ENCODE measurements around the gene PRKAG2.
A peak's percentile ranks its signal among the peaks of the same experiment; 100 is the strongest.

PRKAG2 gene

DNA sequence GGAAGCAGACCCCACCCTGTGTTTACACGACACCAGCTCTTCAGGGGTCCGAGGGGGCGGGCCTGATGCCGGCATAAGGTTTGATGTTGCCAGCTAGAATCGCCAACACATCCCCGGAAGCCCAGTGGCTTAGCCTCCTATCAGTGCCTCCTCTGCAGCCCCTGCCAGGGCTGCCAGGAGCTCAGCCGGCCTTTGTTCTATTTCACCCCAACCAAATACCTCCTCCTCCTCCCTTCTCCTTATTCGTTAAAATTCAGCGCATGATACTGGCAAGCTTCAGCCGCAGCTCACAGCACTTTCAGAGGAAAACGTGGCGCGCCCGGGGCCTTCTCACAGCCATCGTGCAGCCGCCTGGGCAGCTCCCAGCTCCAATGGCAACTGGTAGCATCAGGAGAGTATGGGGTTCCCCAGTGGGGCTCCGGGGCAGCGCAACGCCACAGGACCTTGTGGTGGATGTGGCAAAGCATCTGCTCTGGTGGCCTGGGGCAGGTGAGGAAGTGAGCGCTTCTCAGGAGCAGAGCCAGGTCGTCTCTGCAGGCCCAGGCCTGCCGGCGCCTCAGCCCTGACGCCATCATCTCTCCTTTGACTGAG lies 180.9 kb downstream of the PRKAG2 start:
- no peak overlapping the region for H3K4me3 ChIP-seq (ENCODE audit: low read length)
- no peaks in the 10 kb centered on the region for H3K36me3 ChIP-seq (ENCODE audit: control insufficient read depth, insufficient read depth, low read length, severe bottlenecking)
- DNase-seq (ENCODE audit: low read depth): no peak
- H3K9me3 ChIP-seq (ENCODE audit: control insufficient read depth, low read length): no peaks in the 10 kb centered on the region
- peaks cover 14% of the 10 kb centered on the region for H3K4me1 ChIP-seq (ENCODE audit: control insufficient read depth, insufficient read depth, low read length)
- H3K27me3 ChIP-seq (replicated peaks; ENCODE audit: control insufficient read depth, insufficient read depth, low read length): no peaks in the 10 kb centered on the region
- H3K9ac ChIP-seq (ENCODE audit: low read length): no peak overlapping the region

DNA sequence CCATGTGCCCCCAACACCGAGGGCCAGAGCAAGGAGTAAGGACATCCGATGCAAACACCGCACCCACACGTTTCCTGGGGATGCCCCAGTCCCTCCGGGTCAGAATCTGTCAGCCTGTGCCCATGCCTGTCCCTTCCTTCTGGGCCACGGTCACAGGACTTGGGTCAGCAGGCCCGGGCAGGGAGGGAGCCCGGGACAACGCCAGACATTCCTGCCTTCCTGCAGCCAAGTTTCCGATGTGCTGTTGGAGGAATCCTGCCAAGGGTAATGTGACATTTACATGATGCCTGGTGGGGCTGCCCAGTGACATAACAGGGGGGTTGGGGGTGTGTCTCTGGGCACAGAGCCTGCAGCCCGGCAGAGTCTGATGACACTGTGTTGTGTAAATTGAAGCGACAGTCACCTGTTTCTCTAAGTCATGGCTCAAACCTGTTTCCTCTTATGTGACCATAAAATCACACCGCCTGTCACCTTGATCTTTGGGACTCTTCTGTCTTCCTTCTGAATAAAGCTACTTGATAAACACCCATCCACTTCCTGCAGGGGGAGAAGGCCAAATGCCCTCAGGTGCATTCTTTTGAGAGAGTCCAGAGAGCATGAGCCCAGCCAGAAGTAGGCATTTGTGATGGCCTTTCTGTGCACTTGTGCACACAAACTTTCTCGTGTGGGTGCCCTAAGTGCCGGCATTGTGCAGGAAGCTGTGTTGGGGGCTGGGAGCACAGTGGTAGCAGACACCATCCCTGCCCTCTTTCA lies 181.9 kb downstream of the PRKAG2 start:
- DNase-seq (ENCODE audit: low read depth): no peak
- no peak overlapping the region for H3K4me3 ChIP-seq (ENCODE audit: low read length)
- no peaks in the 10 kb centered on the region for H3K27me3 ChIP-seq (replicated peaks; ENCODE audit: control insufficient read depth, insufficient read depth, low read length)
- H3K9ac ChIP-seq (ENCODE audit: low read length): no peak overlapping the region
- peaks cover 24% of the 10 kb centered on the region for H3K4me1 ChIP-seq (ENCODE audit: control insufficient read depth, insufficient read depth, low read length)
- H3K9me3 ChIP-seq (ENCODE audit: control insufficient read depth, low read length): no peaks in the 10 kb centered on the region
- H3K36me3 ChIP-seq (ENCODE audit: control insufficient read depth, insufficient read depth, low read length, severe bottlenecking): no peaks in the 10 kb centered on the region

DNA sequence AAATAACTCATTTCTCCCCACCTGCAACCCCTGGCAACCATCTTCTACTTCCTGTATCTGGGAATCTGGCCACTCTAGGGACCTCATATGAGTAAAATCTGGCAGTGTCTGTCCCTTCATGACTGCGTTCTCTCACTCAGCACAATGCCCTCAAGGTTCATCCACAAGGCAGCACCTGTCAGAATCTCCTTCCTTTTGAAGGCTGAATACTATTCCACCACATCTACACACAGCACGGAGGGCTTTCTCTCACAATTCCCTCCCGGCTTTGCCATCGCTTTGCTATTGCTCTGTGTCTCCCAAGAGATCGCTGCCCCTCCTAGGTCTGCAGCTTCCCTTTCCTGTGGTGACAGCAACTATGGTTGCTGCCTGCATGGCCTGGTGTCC lies 182.5 kb downstream of the PRKAG2 start:
- Histone ChIP-seq H3K4me1 (ENCODE audit: control insufficient read depth, insufficient read depth, low read length) (peaks cover 19% of the 10 kb centered on the region), H3K36me3 (ENCODE audit: control insufficient read depth, insufficient read depth, low read length, severe bottlenecking) (no peaks in the 10 kb centered on the region), H3K9ac (ENCODE audit: low read length) (no peak overlapping the region), H3K4me3 (ENCODE audit: low read length) (no peak overlapping the region), H3K9me3 (ENCODE audit: control insufficient read depth, low read length) (no peaks in the 10 kb centered on the region), H3K27me3 (replicated peaks; ENCODE audit: control insufficient read depth, insufficient read depth, low read length) (no peaks in the 10 kb centered on the region)
- no peak for DNase-seq (ENCODE audit: low read depth)

DNA sequence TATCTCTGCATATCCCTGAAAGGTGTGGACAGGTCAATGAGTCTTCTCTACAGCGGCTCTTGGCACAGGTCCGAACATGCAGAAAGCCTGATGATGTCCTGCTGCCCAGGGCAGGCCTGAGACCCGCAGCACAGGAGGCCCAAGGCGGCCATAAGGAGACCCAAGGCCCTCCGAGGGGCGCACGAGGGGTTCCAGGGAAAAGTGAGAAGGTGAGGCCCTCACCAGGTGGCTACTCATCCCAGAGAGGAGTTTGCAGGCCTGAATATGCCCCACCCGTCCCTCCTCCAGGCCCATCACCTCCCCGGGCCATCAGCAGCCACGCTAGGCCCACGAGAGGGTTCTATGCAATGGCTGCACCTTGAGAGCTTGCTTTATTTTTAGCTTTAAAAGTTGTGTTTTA lies 183.8 kb downstream of the PRKAG2 start:
- Histone ChIP-seq H3K9ac (ENCODE audit: low read length) (no peak overlapping the region), H3K4me3 (ENCODE audit: low read length) (no peak overlapping the region), H3K4me1 (ENCODE audit: control insufficient read depth, insufficient read depth, low read length) (peaks cover 18% of the 10 kb centered on the region), H3K9me3 (ENCODE audit: control insufficient read depth, low read length) (no peaks in the 10 kb centered on the region), H3K36me3 (ENCODE audit: control insufficient read depth, insufficient read depth, low read length, severe bottlenecking) (no peaks in the 10 kb centered on the region), H3K27me3 (replicated peaks; ENCODE audit: control insufficient read depth, insufficient read depth, low read length) (no peaks in the 10 kb centered on the region)
- no peak for DNase-seq (ENCODE audit: low read depth)

DNA sequence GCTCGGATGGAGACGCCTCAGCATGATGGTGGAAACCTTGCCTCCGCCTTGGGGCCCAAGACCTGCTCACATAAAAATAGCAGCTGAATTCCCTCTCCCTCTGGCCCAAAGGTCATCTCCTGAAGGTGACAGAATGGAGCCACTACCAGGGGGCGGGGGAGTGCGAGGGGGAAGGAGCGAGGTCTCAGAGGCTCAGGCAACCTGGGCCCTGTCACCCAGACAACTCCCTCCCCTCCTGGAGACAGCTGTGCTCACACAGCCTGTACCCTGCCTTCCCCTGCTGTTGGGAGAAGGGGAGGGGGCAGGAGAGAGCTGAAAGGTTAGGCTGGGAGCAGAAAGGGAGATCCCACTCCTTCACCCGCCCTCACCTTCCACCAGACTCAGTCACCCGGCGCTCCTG lies 184.2 kb downstream of the PRKAG2 start:
- H3K4me3 ChIP-seq (ENCODE audit: low read length): no peak overlapping the region
- H3K9me3 ChIP-seq (ENCODE audit: control insufficient read depth, low read length): no peaks in the 10 kb centered on the region
- no peaks in the 10 kb centered on the region for H3K36me3 ChIP-seq (ENCODE audit: control insufficient read depth, insufficient read depth, low read length, severe bottlenecking)
- no peak for DNase-seq (ENCODE audit: low read depth)
- H3K4me1 ChIP-seq (ENCODE audit: control insufficient read depth, insufficient read depth, low read length): peaks cover 22% of the 10 kb centered on the region
- H3K27me3 ChIP-seq (replicated peaks; ENCODE audit: control insufficient read depth, insufficient read depth, low read length): no peaks in the 10 kb centered on the region
- no peak overlapping the region for H3K9ac ChIP-seq (ENCODE audit: low read length)

DNA sequence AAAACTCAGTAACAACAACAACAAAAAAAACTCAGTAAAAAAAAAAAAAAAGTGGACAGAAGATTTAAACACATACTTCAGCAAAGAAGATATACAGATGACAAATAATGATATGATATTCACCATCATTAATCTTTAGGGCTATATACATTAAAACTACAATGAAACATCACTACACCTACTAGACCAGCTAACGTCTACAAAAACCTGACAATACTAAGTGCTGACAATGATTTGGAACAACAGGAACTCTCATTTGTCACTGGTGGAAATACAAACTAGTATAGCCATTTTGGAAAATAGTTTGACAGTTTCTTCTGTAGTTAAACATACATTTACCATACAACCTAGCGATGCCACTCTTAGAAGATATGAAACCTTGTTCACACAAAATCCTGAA lies 185.5 kb downstream of the PRKAG2 start:
- Histone ChIP-seq H3K9ac (ENCODE audit: low read length) (no peak overlapping the region), H3K27me3 (replicated peaks; ENCODE audit: control insufficient read depth, insufficient read depth, low read length) (no peaks in the 10 kb centered on the region), H3K4me3 (ENCODE audit: low read length) (no peak overlapping the region), H3K9me3 (ENCODE audit: control insufficient read depth, low read length) (no peaks in the 10 kb centered on the region), H3K4me1 (ENCODE audit: control insufficient read depth, insufficient read depth, low read length) (peaks cover 35% of the 10 kb centered on the region), H3K36me3 (ENCODE audit: control insufficient read depth, insufficient read depth, low read length, severe bottlenecking) (no peaks in the 10 kb centered on the region)
- no peak for DNase-seq (ENCODE audit: low read depth)

DNA sequence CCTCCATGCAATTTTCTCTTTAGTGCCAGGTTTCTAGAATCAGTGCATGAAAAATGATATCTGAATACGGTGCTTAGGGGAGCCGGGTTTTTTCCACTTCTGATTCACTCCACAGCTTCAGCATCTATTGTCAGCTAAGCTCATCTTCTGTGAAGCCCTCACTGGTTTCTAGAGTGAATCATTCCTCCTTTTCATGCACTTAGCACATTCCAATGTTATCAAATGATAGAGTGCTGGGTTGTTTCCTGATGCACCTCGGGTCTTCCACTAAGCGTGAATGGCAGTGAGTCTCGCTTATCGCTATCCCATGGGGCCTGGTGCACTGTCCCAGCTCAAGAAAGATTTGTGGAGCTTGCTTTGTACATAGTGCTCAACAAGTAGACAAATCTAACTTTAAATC lies 186.3 kb downstream of the PRKAG2 start:
- Histone ChIP-seq H3K36me3 (ENCODE audit: control insufficient read depth, insufficient read depth, low read length, severe bottlenecking) (no peaks in the 10 kb centered on the region), H3K4me3 (ENCODE audit: low read length) (peak overlapping the region; percentile 13), H3K27me3 (replicated peaks; ENCODE audit: control insufficient read depth, insufficient read depth, low read length) (no peaks in the 10 kb centered on the region), H3K4me1 (ENCODE audit: control insufficient read depth, insufficient read depth, low read length) (peaks cover 39% of the 10 kb centered on the region), H3K9ac (ENCODE audit: low read length) (peak overlapping the region; percentile 17), H3K9me3 (ENCODE audit: control insufficient read depth, low read length) (no peaks in the 10 kb centered on the region)
- no peak for DNase-seq (ENCODE audit: low read depth)

DNA sequence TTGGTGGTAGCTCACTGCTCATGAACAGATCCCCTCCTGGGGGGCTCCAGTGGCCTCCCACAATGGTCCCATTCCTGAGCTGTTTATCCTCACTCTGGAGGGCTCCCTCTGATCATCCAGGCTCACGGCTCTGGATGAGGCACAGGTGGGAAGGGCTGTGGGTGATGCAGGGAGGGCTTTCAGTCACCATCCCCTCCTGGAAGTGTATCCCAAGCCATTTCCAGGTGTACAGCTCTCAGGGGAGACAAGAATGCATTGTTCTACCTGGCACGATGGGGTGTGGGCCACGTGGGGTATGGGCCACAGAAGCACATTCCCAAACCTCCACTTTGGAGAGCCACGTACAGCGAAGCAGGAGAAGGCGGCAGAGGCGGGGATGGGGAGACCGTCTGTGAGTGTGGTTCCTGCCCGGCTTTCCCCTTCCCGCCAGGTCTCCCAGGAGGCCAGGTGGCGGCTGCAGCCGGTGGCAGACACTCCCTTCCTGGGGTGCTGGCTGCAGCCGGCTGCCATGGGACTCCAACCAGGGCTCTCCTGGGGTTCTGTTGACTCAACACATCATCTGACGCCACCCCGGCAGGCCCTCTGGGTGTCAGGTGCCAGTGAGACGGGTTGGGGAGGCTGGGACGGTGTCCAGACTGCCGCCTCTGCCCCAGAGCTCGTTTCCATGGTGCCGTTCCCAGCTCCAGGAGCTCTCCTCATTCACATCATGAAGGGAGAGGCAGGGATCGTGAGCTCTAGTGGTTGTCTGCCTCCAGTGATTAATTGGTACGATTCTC lies 187.5 kb downstream of the PRKAG2 start:
- Histone ChIP-seq H3K36me3 (ENCODE audit: control insufficient read depth, insufficient read depth, low read length, severe bottlenecking) (no peaks in the 10 kb centered on the region), H3K9me3 (ENCODE audit: control insufficient read depth, low read length) (no peaks in the 10 kb centered on the region), H3K27me3 (replicated peaks; ENCODE audit: control insufficient read depth, insufficient read depth, low read length) (no peaks in the 10 kb centered on the region), H3K4me1 (ENCODE audit: control insufficient read depth, insufficient read depth, low read length) (peaks cover 40% of the 10 kb centered on the region), H3K9ac (ENCODE audit: low read length) (no peak overlapping the region), H3K4me3 (ENCODE audit: low read length) (no peak overlapping the region)
- DNase-seq (ENCODE audit: low read depth): no peak

DNA sequence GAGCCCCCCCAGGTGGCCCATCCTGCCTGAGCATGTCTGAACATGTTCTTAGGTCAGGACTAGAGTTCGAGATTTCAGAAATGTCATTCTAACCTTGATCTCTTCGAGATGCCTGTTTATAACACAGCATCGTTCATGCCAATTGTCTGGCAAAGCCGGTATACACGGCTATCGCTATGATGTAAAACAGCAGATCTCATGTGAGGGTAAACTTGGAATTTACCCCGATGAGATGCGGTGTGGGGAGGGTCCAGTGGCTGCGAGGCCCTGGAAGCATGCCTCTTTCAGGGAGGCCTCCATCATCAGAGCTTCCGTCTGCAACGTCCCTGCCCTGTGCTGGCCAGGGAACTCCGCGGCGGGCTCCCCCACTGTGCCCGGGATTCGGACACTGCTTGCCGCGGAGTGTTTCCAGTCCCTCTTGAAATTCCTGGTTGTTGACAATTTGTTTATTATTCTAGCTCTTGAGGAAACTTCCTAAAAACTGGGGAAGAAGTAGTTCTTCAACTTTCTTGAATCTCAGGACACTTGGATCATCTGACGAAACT lies 188.6 kb downstream of the PRKAG2 start:
- H3K9me3 ChIP-seq (ENCODE audit: control insufficient read depth, low read length): no peaks in the 10 kb centered on the region
- no peaks in the 10 kb centered on the region for H3K27me3 ChIP-seq (replicated peaks; ENCODE audit: control insufficient read depth, insufficient read depth, low read length)
- H3K36me3 ChIP-seq (ENCODE audit: control insufficient read depth, insufficient read depth, low read length, severe bottlenecking): no peaks in the 10 kb centered on the region
- no peak for DNase-seq (ENCODE audit: low read depth)
- H3K4me1 ChIP-seq (ENCODE audit: control insufficient read depth, insufficient read depth, low read length): peaks cover 46% of the 10 kb centered on the region
- peak overlapping the region; percentile 45 for H3K9ac ChIP-seq (ENCODE audit: low read length)
- H3K4me3 ChIP-seq (ENCODE audit: low read length): no peak overlapping the region

DNA sequence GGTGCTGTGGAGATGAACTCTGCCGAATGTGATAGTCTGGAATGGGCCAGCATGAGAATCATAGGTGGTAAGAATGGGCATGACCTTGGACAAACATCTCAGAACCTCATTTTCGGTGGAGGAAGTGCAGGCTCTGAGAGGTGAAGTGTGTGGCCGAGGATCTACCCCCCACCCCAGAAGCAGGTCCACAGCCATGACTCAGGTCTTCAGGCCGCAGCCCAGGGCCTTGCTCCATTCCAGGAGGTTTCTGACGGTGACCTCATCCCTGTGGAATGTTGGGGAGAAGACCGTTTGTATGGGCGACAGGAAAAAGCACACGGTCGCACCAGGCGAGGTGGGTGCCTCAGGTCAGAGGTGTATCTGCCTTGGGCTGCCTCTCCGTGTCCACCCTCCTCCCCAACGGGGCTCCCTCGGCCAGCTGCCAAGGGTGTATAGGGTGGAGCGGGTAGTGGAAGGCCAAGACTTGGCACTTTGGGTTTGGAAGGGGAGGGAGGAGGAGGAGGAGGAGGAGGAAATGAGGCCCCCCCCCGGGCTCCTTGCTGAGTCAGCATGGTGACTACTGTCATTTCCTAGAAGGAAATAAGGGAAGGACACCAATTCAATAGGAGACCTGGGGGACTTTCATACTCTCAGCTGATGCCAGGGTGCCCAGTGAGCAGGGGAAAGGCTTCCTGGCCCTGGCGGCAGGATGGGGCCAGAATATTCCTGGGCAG lies 189.2 kb downstream of the PRKAG2 start:
- Histone ChIP-seq H3K27me3 (replicated peaks; ENCODE audit: control insufficient read depth, insufficient read depth, low read length) (no peaks in the 10 kb centered on the region), H3K9me3 (ENCODE audit: control insufficient read depth, low read length) (no peaks in the 10 kb centered on the region), H3K4me1 (ENCODE audit: control insufficient read depth, insufficient read depth, low read length) (peaks cover 44% of the 10 kb centered on the region), H3K4me3 (ENCODE audit: low read length) (peak overlapping the region; percentile 29), H3K9ac (ENCODE audit: low read length) (peak overlapping the region; percentile 45), H3K36me3 (ENCODE audit: control insufficient read depth, insufficient read depth, low read length, severe bottlenecking) (no peaks in the 10 kb centered on the region)
- DNase-seq (ENCODE audit: low read depth): peak; percentile 93

DNA sequence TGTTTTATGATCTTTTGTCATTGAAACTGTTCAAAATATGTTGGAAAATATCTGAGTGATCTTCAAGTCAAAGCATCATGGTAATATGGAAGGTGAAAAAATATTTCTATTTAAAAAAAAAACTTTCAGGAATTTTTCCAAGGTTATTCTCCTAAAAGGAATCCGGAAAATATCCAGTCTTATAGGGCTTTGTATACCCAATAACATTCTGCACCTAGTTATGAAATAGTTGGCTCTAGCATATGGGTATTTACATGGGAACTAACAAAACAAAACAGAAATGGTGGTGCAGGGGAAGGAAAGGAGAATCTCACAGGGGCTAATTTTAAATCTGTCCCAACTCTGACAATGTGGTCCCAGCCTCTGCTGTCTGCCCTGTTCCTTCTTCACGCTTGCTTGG lies 190.1 kb downstream of the PRKAG2 start:
- Histone ChIP-seq H3K9ac (ENCODE audit: low read length) (peak overlapping the region; percentile 45), H3K27me3 (replicated peaks; ENCODE audit: control insufficient read depth, insufficient read depth, low read length) (no peaks in the 10 kb centered on the region), H3K4me1 (ENCODE audit: control insufficient read depth, insufficient read depth, low read length) (peaks cover 48% of the 10 kb centered on the region), H3K36me3 (ENCODE audit: control insufficient read depth, insufficient read depth, low read length, severe bottlenecking) (no peaks in the 10 kb centered on the region), H3K4me3 (ENCODE audit: low read length) (no peak overlapping the region), H3K9me3 (ENCODE audit: control insufficient read depth, low read length) (no peaks in the 10 kb centered on the region)
- peak; percentile 25 for DNase-seq (ENCODE audit: low read depth)
